Fibroblast of villous mesenchyme (primary cell): ENCODE results near the gene RTN4. TPM values are rescaled to one million over a fixed set of nuclear protein-coding genes. Genes with fewer than 3 reads are reported as not detected.
A peak's percentile ranks its signal among the peaks of the same experiment; 100 is the strongest.

ENCODE experiments used
- DNase-seq: peaks from one replicate; pipeline ENCODE4 v3.0.0-alpha.2; 2010; ENCODE audit warnings: low read depth
- H3K4me3 ChIP-seq: 2 replicates; pipeline ENCODE4 v1.5.1; 2011; ENCODE audit warnings: low read depth, mild to moderate bottlenecking, low read length
- total RNA-seq: library from RNA; depleted of rRNA; stranded (reverse); fragments of >200 nt; gene quantifications from 2 replicates; pipeline ENCODE4 v1.2.3, GENCODE V29; 2012
- TF ChIP-seq, protein P1 (sequence below): IDR thresholded peaks from 2 replicates; pipeline ENCODE4 v1.5.1; 2012; ENCODE audit warnings: low read depth, mild to moderate bottlenecking, low read length; ENCODE audit not compliant: insufficient read depth

The RTN4 gene, protein sequence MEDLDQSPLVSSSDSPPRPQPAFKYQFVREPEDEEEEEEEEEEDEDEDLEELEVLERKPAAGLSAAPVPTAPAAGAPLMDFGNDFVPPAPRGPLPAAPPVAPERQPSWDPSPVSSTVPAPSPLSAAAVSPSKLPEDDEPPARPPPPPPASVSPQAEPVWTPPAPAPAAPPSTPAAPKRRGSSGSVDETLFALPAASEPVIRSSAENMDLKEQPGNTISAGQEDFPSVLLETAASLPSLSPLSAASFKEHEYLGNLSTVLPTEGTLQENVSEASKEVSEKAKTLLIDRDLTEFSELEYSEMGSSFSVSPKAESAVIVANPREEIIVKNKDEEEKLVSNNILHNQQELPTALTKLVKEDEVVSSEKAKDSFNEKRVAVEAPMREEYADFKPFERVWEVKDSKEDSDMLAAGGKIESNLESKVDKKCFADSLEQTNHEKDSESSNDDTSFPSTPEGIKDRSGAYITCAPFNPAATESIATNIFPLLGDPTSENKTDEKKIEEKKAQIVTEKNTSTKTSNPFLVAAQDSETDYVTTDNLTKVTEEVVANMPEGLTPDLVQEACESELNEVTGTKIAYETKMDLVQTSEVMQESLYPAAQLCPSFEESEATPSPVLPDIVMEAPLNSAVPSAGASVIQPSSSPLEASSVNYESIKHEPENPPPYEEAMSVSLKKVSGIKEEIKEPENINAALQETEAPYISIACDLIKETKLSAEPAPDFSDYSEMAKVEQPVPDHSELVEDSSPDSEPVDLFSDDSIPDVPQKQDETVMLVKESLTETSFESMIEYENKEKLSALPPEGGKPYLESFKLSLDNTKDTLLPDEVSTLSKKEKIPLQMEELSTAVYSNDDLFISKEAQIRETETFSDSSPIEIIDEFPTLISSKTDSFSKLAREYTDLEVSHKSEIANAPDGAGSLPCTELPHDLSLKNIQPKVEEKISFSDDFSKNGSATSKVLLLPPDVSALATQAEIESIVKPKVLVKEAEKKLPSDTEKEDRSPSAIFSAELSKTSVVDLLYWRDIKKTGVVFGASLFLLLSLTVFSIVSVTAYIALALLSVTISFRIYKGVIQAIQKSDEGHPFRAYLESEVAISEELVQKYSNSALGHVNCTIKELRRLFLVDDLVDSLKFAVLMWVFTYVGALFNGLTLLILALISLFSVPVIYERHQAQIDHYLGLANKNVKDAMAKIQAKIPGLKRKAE
- 262 and 280 TPM in 2 replicates for total RNA-seq

DNA sequence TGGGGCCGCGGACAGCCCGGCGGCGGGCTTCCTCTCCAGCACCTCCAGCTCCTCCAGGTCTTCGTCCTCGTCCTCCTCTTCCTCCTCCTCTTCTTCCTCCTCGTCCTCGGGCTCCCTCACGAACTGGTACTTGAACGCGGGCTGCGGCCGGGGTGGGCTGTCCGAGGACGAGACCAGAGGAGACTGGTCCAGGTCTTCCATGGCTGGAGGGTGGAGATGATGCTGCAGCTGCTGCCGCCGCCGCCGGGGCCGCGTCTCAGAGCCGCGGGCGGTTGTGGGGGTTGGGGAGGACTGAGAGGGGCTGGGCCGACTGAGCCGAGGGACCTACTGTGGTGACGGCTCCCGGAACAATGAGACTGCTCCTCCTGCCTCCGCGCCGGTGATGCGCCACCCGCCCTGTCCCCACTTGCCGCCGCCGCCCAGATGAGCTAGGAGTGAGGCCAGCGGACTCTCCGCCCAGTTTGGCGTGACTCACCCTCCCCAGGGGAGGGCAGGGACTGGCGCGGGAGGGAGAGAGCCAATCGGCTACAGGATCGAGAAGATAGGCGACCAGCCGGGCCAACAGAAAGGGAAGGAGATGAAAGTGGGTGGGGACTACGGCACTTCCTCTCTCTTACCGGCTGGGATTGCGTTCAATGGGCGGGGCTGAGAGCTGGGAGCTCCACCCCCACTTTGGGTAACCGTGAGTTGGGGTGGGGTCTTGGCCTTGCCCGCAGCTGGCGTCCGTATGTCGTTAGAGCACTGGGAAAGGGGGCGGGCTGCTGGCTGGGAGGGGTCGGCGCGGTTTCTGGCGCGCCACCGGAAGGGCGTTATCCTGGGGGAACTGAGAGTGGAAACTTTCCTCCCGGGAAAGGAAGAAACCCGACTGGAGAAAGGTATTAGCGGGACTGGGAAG lies at the start of gene RTN4:
Gene RTN4 (minus strand): TSS at position 352 of the 895 bp plus-strand sequence. CDS start 151 bp downstream, at position 201.
- TF ChIP-seq, protein P1, sequence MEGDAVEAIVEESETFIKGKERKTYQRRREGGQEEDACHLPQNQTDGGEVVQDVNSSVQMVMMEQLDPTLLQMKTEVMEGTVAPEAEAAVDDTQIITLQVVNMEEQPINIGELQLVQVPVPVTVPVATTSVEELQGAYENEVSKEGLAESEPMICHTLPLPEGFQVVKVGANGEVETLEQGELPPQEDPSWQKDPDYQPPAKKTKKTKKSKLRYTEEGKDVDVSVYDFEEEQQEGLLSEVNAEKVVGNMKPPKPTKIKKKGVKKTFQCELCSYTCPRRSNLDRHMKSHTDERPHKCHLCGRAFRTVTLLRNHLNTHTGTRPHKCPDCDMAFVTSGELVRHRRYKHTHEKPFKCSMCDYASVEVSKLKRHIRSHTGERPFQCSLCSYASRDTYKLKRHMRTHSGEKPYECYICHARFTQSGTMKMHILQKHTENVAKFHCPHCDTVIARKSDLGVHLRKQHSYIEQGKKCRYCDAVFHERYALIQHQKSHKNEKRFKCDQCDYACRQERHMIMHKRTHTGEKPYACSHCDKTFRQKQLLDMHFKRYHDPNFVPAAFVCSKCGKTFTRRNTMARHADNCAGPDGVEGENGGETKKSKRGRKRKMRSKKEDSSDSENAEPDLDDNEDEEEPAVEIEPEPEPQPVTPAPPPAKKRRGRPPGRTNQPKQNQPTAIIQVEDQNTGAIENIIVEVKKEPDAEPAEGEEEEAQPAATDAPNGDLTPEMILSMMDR: no peak
- peak; percentile 99 for DNase-seq

DNA sequence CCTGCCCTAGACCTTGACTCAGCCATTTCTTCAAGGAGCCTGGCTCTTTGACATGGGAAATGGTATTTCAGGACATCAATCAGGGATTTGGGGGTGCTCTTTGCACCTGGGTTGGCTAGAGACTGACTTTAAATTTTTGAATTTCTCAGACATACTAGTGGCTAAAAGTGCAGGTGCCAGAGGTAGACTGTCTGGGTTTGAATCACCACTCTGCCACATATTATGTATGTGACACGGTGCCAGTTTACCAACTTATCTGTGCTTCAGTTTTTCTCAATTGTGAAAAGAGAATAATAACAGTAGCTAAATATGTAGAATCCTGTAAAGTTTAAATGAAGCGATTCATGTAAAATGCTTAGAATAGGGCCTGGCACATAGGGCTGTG lies 49.2 kb upstream of the RTN4 start:
- TF ChIP-seq, protein P1: no peak
- H3K4me3 ChIP-seq: no peak overlapping the region
- DNase-seq: no peak

More for the DNA sequence above, at the start of gene RTN4:
- H3K4me3 ChIP-seq: peak within 1 kb of the TSS; percentile 100

DNA sequence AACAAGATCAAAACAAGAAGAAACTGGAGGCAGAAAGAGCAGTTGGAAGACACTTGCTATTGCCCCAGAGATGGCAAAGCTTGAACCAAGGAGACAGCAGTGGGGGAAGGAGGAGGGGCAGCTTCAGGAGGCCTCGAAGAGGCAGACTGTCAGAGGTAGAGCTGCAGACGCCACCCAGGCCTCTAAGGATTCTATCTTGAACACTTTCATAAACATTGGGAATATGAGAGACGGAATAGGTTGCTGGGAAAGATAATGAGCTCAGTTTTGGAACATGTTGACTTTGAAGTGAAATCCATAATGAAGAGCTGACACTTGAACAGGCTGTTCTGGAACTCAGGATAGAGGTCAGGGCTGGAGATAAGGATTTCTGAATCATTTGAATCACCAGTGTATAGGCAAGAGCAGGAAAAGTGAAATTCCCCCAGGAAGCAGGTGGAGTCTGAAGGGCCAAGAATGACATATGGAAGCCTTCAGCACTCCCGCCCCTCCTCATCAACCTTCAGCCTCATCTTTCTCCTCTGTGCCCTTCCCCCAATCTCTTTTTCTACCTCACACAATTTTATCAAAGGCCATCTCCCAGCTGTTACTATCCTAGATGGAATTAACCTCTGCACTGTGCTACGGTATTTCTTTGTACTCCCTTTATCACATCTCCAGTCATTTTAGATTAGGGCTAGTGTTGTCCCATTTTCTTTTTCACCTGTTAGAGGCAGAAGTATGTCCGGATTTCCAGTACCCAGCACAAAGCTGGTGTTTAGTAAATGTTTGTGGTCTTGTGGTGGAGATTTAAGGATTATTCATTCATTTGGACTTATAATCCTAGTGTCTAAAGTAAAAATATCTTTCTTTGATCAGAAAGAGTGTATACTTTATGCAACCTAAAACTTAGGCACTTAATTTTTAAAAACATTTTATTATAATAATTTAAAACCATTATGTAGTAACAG lies 47.5 kb upstream of the RTN4 start:
- peak; percentile 90 for DNase-seq
- TF ChIP-seq, protein P1: no peak
- H3K4me3 ChIP-seq: no peak overlapping the region

DNA sequence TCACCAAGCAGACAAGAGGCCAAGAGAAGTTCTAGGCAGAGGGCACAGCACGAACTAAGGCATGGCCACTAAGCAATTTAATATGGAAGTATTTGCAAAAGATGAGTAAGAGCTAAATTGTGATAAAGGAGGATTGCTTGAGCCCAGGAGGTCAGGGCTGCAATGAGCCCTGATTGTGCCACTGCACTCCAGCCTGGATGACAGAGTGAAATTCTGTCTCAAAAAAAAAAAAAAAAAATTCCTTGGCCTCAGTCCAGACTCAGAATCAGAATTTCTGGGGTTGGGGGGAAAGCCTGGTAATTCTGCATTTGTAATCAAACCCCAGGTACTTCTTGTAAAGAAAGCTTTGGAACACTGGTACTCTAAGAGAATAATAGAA lies 46.8 kb upstream of the RTN4 start:
- peak; percentile 22 for DNase-seq
- TF ChIP-seq, protein P1: no peak
- no peak overlapping the region for H3K4me3 ChIP-seq

DNA sequence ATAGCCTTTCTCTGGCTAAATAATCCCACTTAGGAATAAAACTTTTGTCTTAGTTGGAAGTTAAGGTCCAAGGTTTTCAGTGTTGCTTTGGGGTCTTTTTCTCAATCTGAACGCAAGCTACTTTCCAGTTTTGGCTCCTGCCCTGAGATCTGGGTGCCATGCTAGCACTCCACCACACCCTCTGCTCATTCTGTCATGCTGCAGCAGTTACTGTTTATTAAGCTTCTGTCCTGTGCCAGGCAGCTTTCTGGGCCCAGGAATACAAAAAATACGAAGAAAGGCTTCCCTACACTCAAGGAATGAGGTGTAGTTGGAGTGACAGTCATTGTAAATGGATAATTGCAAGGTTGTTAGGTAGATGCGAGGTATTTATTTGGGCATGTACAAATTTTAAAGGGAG lies 46.3 kb upstream of the RTN4 start:
- TF ChIP-seq, protein P1: no peak
- no peak for DNase-seq

More for the DNA sequence above, 46.3 kb upstream of the RTN4 start:
- H3K4me3 ChIP-seq: no peak overlapping the region
